ENCODE measurements around the gene IREB2. TPM values are rescaled to one million over a fixed set of nuclear protein-coding genes. Genes with fewer than 3 reads are reported as not detected.

IREB2 gene
- total and polyA plus RNA-seq, 2 donors (not counting 3 experiments of a cell fraction or from before 2014, with no cell fraction given): 12.7 to 51.4 TPM

GRCh38 chr15:78394026-78394425 is 44.0 kb upstream of the IREB2 start:
- FAIRE-seq (no peak), DNase-seq (ENCODE audit: low read depth, low spot score) (no peak)
- H4K20me1 ChIP-seq (replicated peaks; ENCODE audit: control insufficient read depth, extremely low read depth, insufficient read depth, low read length): no peaks in the 10 kb centered on the region
- H3K4me2 ChIP-seq (ENCODE audit: insufficient read depth, low read length): no peak overlapping the region
- H3K79me2 ChIP-seq (ENCODE audit: control insufficient read depth, insufficient read depth, low read length): no peaks in the 10 kb centered on the region
- H3K9ac ChIP-seq (replicated peaks; ENCODE audit: extremely low read depth, insufficient read depth, low read length): no peak overlapping the region
- POLR2A ChIA-PET: no interaction called here
- no peak overlapping the region for H3K27ac ChIP-seq (ENCODE audit: insufficient read depth, low read depth, low read length)
- CTCF ChIA-PET: interaction anchor here (1.0 to 1.3 kb wide), 2 partner anchors 17 to 29 kb away, joined by 3 to 5 read pairs; no protein-coding TSS in a partner anchor
- no peaks in the 10 kb centered on the region for H3K4me1 ChIP-seq (ENCODE audit: control insufficient read depth, extremely low read depth, insufficient read depth, low read length)
- H3K4me3 ChIP-seq (replicated peaks in 1 of 3; ENCODE audit: insufficient read depth in 1 of 3, low read depth in 1 of 3, low read length in 3 of 3): no peak overlapping the region
- dilution Hi-C loops (cut with MboI; ENCODE audit: extremely low pct_ligation_motif_present, low sequenced_read_pairs): no loop called here
- no peak overlapping the region for H2AFZ ChIP-seq (ENCODE audit: low read depth, low read length)
- TF ChIP-seq JUN (IDR thresholded peaks at IDR 0.05; ENCODE audit: borderline replicate concordance, insufficient read depth, insufficient read length, low read depth): no peak
- TF ChIP-seq POLR2AphosphoS5 (IDR thresholded peaks at IDR 0.05; ENCODE audit: insufficient read depth, low read depth, low read length): no peak
- TF ChIP-seq MYC (IDR thresholded peaks at IDR 0.05; ENCODE audit: low read depth, low read length): no peak
- no peaks in the 10 kb centered on the region for H3K9me3 ChIP-seq (replicated peaks; ENCODE audit: control insufficient read depth, insufficient read depth, low read length)
- intact Hi-C loops (cut with micrococcal nuclease): no loop called here
- BruUV-seq (replicated peaks): no TSS peak
- no peaks in the 10 kb centered on the region for H3K36me3 ChIP-seq (ENCODE audit: control insufficient read depth in 2 of 2, extremely low read depth in 1 of 2, insufficient read depth in 2 of 2, low read length in 2 of 2)
- H3K27me3 ChIP-seq (ENCODE audit: control insufficient read depth in 2 of 2, insufficient read depth in 2 of 2, low read length in 2 of 2): peaks cover 7 to 8% of the 10 kb centered on the region in 2 experiments
- no peaks in the 10 kb centered on the region for H3K9me1 ChIP-seq (replicated peaks; ENCODE audit: control insufficient read depth, extremely low read depth, insufficient read depth, low read length)

GRCh38 chr15:78394981-78395616 is 42.9 kb upstream of the IREB2 start:
- Histone ChIP-seq H3K9ac (replicated peaks; ENCODE audit: extremely low read depth, insufficient read depth, low read length) (no peak overlapping the region), H3K36me3 (ENCODE audit: control insufficient read depth in 2 of 2, extremely low read depth in 1 of 2, insufficient read depth in 2 of 2, low read length in 2 of 2) (no peaks in the 10 kb centered on the region), H2AFZ (ENCODE audit: low read depth, low read length) (no peak overlapping the region), H3K27ac (ENCODE audit: insufficient read depth, low read depth, low read length) (no peak overlapping the region), H3K9me1 (replicated peaks; ENCODE audit: control insufficient read depth, extremely low read depth, insufficient read depth, low read length) (no peaks in the 10 kb centered on the region), H3K9me3 (replicated peaks; ENCODE audit: control insufficient read depth, insufficient read depth, low read length) (no peaks in the 10 kb centered on the region), H3K79me2 (ENCODE audit: control insufficient read depth, insufficient read depth, low read length) (no peaks in the 10 kb centered on the region), H4K20me1 (replicated peaks; ENCODE audit: control insufficient read depth, extremely low read depth, insufficient read depth, low read length) (no peaks in the 10 kb centered on the region), H3K27me3 (ENCODE audit: control insufficient read depth in 2 of 2, insufficient read depth in 2 of 2, low read length in 2 of 2) (peaks cover 3 to 11% of the 10 kb centered on the region in 2 experiments), H3K4me3 (replicated peaks in 1 of 3; ENCODE audit: insufficient read depth in 1 of 3, low read depth in 1 of 3, low read length in 3 of 3) (no peak overlapping the region), H3K4me1 (ENCODE audit: control insufficient read depth, extremely low read depth, insufficient read depth, low read length) (no peaks in the 10 kb centered on the region), H3K4me2 (ENCODE audit: insufficient read depth, low read length) (no peak overlapping the region)
- DNase-seq (ENCODE audit: low read depth, low spot score) (no peak), FAIRE-seq (no peak)
- BruUV-seq (replicated peaks): no TSS peak
- dilution Hi-C loops (cut with MboI; ENCODE audit: extremely low pct_ligation_motif_present, low sequenced_read_pairs): no loop called here
- intact Hi-C loops (cut with micrococcal nuclease): no loop called here
- CTCF ChIA-PET: interaction anchor here (0.5 to 1.5 kb wide), 4 partner anchors 12 to 86 kb away, joined by 3 to 4 read pairs (median 3); no protein-coding TSS in a partner anchor
- POLR2A ChIA-PET: no interaction called here
- TF ChIP-seq MYC (IDR thresholded peaks at IDR 0.05; ENCODE audit: low read depth, low read length): no peak
- TF ChIP-seq GATA2 (IDR thresholded peaks at IDR 0.05; ENCODE audit: insufficient read depth, insufficient read length, low read depth, low read length): no peak
- TF ChIP-seq JUN (IDR thresholded peaks at IDR 0.05; ENCODE audit: borderline replicate concordance, insufficient read depth, insufficient read length, low read depth): no peak
- no peak for TF ChIP-seq MAX (IDR thresholded peaks at IDR 0.05; ENCODE audit: insufficient read depth, insufficient read length)
- no peak for TF ChIP-seq POLR2AphosphoS5 (IDR thresholded peaks at IDR 0.05; ENCODE audit: insufficient read depth, low read depth, low read length)
- TF ChIP-seq FOS (IDR thresholded peaks at IDR 0.05; ENCODE audit: borderline replicate concordance, insufficient read depth, low read length): no peak
- TF ChIP-seq CTCF (IDR thresholded peaks at IDR 0.05; ENCODE audit: extremely low read depth in 1 of 2, insufficient read depth in 1 of 2, low read depth in 1 of 2, low read length in 2 of 2): no peak
- TF ChIP-seq EZH2 (IDR thresholded peaks at IDR 0.05; ENCODE audit: borderline replicate concordance, low read depth, low read length, severe bottlenecking): no peak
- no peak for TF ChIP-seq POLR2A (IDR thresholded peaks at IDR 0.05; ENCODE audit: low read depth, low read length)

Measured in endothelial cell of umbilical vein (primary cell).